HAP-1 (cell line): ENCODE measurements around the gene CSK.

Source experiments
- DNase-seq, 2 experiments: peaks; one replicate each; pipeline ENCODE4 v3.0.0-alpha.2; 2016 to 2020; ENCODE audit warnings: low spot score in 2 of 2
- H3K27me3 ChIP-seq: fragments of 250-450 bp; sonication (Bioruptor Pico); 2 replicates; pipeline ENCODE4 v1.5.1; 2020; ENCODE audit warnings: low read depth, mild to moderate bottlenecking, moderate library complexity
- H3K36me3 ChIP-seq: fragments of 250-450 bp; sonication (Bioruptor Pico); replicated peaks from 2 replicates; pipeline ENCODE4 v1.5.1; 2020; ENCODE audit warnings: mild to moderate bottlenecking
- H3K4me1 ChIP-seq: fragments of 250-450 bp; sonication (Bioruptor Pico); 2 replicates; pipeline ENCODE4 v1.5.1; 2020; ENCODE audit warnings: mild to moderate bottlenecking
- H3K4me3 ChIP-seq: fragments of 250-450 bp; sonication (Bioruptor Pico); 2 replicates; pipeline ENCODE4 v1.5.1; 2020; ENCODE audit warnings: mild to moderate bottlenecking, moderate library complexity
- H3K9me3 ChIP-seq: fragments of 250-450 bp; sonication (Bioruptor Pico); 2 replicates; pipeline ENCODE4 v1.5.1; 2020; ENCODE audit warnings: mild to moderate bottlenecking, moderate library complexity
- in situ Hi-C: fragments of 300-500 bp; cut with MboI; formaldehyde crosslinking; loops from 3 replicates; pipeline ENCODE4 v1.14.3; 2020; ENCODE audit warnings: low sequenced_read_pairs, inconsistent platforms, mixed read lengths

The CSK gene

DNA sequence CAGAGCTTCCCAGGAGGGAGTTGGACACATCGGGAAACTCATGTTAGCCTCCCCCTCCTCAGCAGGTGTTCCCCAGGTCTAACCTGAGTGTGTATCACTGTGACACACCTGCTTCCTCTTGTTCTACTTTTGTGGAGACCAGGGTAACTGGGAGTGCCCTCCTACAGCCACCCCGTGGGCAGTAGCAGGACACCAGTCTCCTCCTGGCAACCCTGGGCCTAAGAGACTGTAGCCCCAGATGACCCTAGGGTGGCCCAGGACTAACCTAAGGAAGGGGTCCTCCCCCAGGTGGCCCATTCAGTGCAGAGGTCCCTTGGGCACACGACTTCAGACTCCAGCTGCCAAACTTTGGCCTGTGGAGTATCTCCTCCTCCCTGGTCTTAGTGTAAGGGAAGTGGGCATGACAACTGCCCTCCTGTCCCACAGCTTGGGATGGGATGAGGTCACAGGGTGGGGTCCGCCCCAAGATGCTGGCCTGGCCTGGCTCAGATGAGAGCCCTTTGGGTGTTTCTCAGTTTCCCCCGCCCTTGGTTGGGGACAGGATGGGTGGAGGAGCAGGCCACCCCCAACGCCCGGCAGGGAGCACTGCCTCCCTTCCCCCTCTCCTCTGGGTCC, 4.8 kb downstream of the CSK start:
- in situ Hi-C loops = no loop called here
- Histone ChIP-seq H3K27me3 (no peaks in the 10 kb centered on the region), H3K4me1 (peaks cover 23% of the 10 kb centered on the region), H3K4me3 (no peak overlapping the region), H3K36me3 (peaks cover 56% of the 10 kb centered on the region), H3K9me3 (no peaks in the 10 kb centered on the region)
- no peak for DNase-seq

GRCh38 chr15:74787251-74788041, 5.6 kb downstream of the CSK start:
- DNase-seq = peak; percentile 76 to 81
- Histone ChIP-seq H3K9me3 (no peaks in the 10 kb centered on the region), H3K4me1 (peaks cover 22% of the 10 kb centered on the region), H3K36me3 (peaks cover 56% of the 10 kb centered on the region), H3K4me3 (no peak overlapping the region), H3K27me3 (no peaks in the 10 kb centered on the region)
- in situ Hi-C loops = no loop called here

DNA sequence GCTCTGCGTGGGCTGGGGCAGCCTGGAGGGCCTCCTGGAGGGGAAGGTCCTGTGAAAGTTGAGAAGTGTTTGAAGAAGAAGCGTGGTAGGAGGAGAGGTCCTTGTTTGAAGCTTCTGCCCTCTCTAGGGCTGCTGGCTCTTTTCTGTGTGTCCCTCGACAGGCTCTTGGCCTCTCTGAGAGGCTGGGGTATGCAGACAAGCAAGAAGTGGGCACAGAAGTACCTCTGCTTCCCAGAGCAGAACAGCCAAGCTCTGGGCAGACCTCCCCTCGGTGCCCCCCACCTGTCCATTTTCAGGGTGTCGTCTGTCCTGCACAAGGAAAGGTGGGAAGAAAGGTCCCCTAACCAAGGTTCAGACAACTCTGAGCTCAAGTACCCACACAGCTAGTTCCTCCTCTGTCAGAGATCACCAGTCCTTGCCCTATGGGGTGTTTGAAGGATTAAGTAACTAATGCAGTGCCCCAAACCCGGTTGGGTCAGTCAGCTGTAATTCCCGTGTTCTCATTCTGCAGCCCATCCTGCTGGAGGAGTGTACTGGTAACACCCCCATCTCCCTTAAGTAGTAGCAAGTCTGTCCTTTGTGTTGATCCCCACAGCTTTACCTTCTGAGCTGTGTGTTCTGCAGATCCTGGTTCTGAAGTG, 6.3 kb downstream of the CSK start:
- H3K4me1 ChIP-seq = peaks cover 19% of the 10 kb centered on the region
- H3K36me3 ChIP-seq = peaks cover 59% of the 10 kb centered on the region
- no peaks in the 10 kb centered on the region for H3K27me3 ChIP-seq
- no peak overlapping the region for H3K4me3 ChIP-seq
- H3K9me3 ChIP-seq = no peaks in the 10 kb centered on the region
- no peak for DNase-seq
- in situ Hi-C loops = no loop called here

GRCh38 chr15:74788683-74789151, 6.8 kb downstream of the CSK start:
- Histone ChIP-seq H3K9me3 (no peaks in the 10 kb centered on the region), H3K4me3 (no peak overlapping the region), H3K27me3 (no peaks in the 10 kb centered on the region), H3K36me3 (peaks cover 53% of the 10 kb centered on the region), H3K4me1 (peaks cover 13% of the 10 kb centered on the region)
- in situ Hi-C loops = no loop called here
- DNase-seq = no peak

DNA sequence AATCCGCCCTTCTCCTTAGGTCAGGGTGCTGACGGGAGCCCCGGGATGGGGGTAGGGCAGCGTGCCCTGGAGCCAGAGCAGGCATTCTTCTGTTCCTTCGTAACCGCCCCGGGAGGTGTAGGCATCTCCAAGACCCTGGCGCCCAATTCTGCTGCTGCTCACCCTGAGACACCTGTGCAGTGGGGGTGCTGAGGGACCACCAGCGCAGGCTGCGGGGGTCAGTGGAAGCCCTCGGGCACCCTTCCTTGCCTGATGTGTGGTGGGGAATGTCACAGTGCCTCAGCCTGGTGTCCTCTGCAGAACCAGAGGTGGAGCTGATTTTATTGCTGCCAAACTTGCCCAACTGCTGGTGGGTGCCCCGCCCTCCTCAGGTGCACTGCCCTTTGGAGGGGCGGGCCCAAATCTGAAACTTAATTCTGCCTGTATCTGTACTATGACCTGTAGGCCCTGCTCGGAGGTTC, 7.3 kb downstream of the CSK start:
- Histone ChIP-seq H3K27me3 (no peaks in the 10 kb centered on the region), H3K9me3 (no peaks in the 10 kb centered on the region), H3K4me3 (no peak overlapping the region), H3K4me1 (peaks cover 8% of the 10 kb centered on the region), H3K36me3 (peaks cover 48% of the 10 kb centered on the region)
- peak in 1 of 2 experiments; percentile 12 for DNase-seq
- in situ Hi-C loops = no loop called here

DNA sequence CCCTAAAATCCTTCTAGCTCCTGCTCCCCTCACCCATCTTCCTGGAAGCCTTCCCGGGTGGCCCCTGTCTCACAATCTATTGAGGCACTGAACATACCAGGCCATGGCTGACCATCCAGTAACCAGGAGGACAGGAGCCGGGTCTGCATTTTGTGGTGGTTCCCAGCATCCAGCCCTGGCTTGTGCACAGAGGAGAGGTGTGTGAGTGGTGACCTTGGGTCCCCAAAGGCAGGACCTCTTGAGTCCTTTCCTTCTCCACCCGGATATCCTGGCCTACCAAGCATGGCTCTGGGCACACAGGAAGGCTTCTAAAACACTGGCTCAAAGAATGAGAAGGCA, 7.8 kb downstream of the CSK start:
- Histone ChIP-seq H3K9me3 (no peaks in the 10 kb centered on the region), H3K27me3 (no peaks in the 10 kb centered on the region), H3K4me1 (peaks cover 3% of the 10 kb centered on the region), H3K36me3 (peaks cover 43% of the 10 kb centered on the region), H3K4me3 (no peak overlapping the region)
- in situ Hi-C loops = no loop called here
- DNase-seq = no peak

DNA sequence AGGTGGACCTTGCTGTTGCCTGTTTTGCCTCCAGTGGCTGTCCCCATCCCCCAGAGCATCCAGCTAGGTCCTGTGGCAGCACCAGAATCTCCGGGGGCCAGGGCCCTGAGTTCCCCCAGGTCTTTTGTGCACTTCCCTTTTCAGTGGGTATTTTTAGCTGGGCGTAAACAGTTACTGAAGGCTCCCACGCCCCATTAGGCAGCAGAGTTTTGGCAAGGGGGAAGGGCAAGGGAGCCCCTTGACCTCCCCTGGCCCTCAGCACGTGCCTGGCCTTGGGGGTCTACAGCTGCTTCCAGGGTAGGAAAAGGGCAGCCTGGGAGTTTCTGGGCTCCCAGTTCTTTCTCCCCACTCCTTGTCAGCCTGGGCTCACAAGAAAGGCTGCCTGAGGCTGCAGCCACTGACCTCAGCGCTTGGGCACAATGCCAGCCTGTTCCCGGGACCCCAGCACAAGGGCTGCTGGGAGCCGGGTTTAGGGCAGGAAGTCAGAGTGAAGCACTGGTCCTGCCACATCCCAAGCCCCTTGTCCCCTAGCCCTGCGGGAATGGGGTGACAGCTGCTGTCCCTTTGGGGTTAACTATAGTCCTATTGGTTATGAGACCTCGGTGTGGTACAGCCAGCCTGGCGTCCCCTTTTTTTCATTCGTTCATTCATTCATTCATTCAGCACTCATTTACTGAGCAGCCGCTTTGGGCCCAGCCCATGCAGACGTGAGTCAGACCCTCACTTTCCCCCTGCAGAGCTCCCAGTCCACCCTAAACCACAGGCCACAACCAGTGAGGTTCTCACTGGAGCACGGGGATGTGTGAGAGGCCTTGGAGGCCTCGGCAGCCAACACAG, 8.4 kb downstream of the CSK start:
- Histone ChIP-seq H3K9me3 (no peaks in the 10 kb centered on the region), H3K27me3 (no peaks in the 10 kb centered on the region), H3K36me3 (peaks cover 39% of the 10 kb centered on the region), H3K4me1 (peaks cover 3% of the 10 kb centered on the region; the same call in 1 of the 2 replicates), H3K4me3 (no peak overlapping the region)
- in situ Hi-C loops = no loop called here
- peak in 1 of 2 experiments; percentile 65 for DNase-seq

DNA sequence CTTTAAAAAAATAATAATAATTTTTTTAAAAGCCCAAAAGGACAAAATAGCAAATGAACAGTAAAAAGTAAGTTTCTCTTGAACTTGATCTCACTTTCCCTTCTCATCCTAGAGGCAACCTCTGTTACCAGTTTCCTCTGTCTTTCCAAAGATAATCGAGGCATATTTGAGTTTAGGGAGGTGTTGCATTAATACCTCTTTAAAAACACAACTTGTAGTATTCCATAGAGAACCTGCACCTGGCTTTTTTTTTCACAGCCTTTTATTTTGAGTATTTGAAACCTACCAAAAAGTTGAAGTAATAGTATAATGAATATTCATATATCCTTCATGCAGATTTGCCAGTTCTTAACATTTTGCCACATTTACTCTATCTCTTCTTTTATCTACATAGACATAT, 9.1 kb downstream of the CSK start:
- Histone ChIP-seq H3K9me3 (no peaks in the 10 kb centered on the region), H3K36me3 (peaks cover 35% of the 10 kb centered on the region), H3K4me3 (no peak overlapping the region), H3K4me1 (peaks cover 3% of the 10 kb centered on the region; the same call in 1 of the 2 replicates), H3K27me3 (no peaks in the 10 kb centered on the region)
- no peak for DNase-seq
- in situ Hi-C loops = no loop called here

DNA sequence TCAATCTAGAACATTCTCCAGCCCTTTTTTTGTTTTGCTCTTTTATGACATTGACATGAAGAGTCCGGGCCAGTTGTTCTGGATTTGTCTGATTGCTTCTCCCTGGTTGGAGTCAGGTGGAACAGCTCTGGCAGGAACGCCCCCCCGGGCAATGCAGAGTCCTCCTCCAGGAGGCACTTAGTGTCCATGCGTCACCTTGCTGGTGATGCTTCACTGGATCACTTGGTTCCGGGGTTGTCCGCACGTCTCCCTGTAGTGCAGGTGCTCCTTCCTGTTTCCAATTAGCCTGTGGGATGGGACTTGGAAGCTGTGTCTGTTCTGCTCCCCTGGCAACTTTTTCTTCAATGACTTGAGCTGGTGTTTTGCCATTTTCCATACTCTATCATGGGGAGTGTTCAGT, 9.8 kb downstream of the CSK start:
- Histone ChIP-seq H3K9me3 (no peaks in the 10 kb centered on the region), H3K27me3 (no peaks in the 10 kb centered on the region), H3K4me1 (peaks cover 3% of the 10 kb centered on the region; the same call in 1 of the 2 replicates), H3K36me3 (peaks cover 32% of the 10 kb centered on the region), H3K4me3 (no peak overlapping the region)
- in situ Hi-C loops = no loop called here
- no peak for DNase-seq

DNA sequence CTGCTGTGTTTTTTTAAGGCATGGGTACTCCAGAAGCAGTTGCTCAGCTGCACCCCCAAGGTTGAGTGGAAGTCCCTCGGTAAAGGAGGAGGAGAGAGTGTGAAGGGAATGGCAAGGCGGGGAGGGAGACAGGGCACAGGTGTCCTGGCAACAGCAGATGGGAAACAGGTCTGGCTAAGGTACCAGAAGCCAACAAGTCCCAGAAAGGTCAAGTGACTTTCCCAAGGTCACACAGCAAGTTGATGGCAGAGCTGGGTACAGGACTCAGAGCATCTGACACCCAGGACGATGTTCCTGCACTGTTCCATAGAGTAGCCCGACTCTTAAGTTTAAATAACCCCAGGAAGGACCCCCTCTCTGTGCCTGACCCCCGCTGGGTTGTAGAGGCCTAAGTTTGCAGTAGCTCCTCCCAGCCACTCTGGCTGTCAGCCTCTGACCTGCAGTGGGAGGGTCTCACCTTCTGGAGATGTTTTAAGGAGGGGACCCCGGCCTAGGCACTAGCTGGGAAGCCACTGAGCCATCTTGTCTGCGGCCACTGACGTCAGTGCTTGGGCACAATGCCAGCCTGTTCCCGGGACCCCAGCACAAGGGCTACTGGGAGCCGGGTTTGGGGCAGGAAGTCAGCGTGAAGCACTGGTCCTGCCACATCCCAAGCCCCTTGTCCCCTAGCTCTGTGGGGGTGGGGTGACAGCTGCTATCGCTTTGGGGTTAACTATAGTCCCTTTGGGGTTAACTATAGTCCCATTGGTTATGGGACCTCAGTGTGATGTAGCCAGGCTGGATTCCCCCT, 10.5 kb downstream of the CSK start:
- H3K36me3 ChIP-seq = peaks cover 27% of the 10 kb centered on the region
- H3K9me3 ChIP-seq = no peaks in the 10 kb centered on the region
- DNase-seq = no peak
- H3K4me1 ChIP-seq = peaks cover 2% of the 10 kb centered on the region; the same call in 1 of the 2 replicates
- no peaks in the 10 kb centered on the region for H3K27me3 ChIP-seq
- in situ Hi-C loops = no loop called here
- H3K4me3 ChIP-seq = no peak overlapping the region

GRCh38 chr15:74793135-74794028, 11.5 kb downstream of the CSK start:
- H3K4me1 ChIP-seq = no peaks in the 10 kb centered on the region; the same call in 1 of the 2 replicates
- in situ Hi-C loops = no loop called here
- DNase-seq = peak in 1 of 2 experiments; percentile 51
- H3K27me3 ChIP-seq = no peaks in the 10 kb centered on the region
- no peak overlapping the region for H3K4me3 ChIP-seq
- H3K36me3 ChIP-seq = peaks cover 30% of the 10 kb centered on the region
- no peaks in the 10 kb centered on the region for H3K9me3 ChIP-seq
